H1 (cell line): ENCODE results near the gene FAM50A.

Source experiments
- CTCF ChIP-seq, 3 experiments: IDR thresholded peaks; 1 replicate in 2 of 3; 2 replicates in 1 of 3; pipeline versions ENCODE4 v1.5.1 to v1.6.1; 2011; ENCODE audit warnings: low read length in 3 of 3, mild to moderate bottlenecking in 3 of 3, inconsistent platforms in 2 of 3, low read depth in 1 of 3, moderate library complexity in 1 of 3; ENCODE audit not compliant: insufficient read depth in 1 of 3; ENCODE audit errors: control extremely low read depth in 1 of 3
- EGR1 ChIP-seq: IDR thresholded peaks from 2 replicates; pipeline ENCODE4 v1.6.1; 2011; ENCODE audit warnings: low read depth, low read length, borderline replicate concordance
- POLR2A ChIP-seq, 2 experiments: IDR thresholded peaks; 1 replicate in 1 of 2; 2 replicates in 1 of 2; pipeline ENCODE4 v1.6.1; 2011; ENCODE audit warnings: low read depth in 2 of 2, low read length in 2 of 2, mild to moderate bottlenecking in 2 of 2; ENCODE audit errors: control extremely low read depth in 1 of 2
- POU5F1 ChIP-seq: IDR thresholded peaks from 2 replicates; pipeline ENCODE4 v1.6.1; 2011; ENCODE audit warnings: low read depth, mild to moderate bottlenecking, low read length, moderate library complexity

GRCh38 chrX:154428176-154429171 is 15.5 kb upstream of the FAM50A start, which contains the start of gene ATP6AP1:
- TF ChIP-seq CTCF (IDR thresholded peaks at IDR 0.05; ENCODE audit: control extremely low read depth in 1 of 3, insufficient read depth in 1 of 3, low read depth in 1 of 3, low read length in 3 of 3) (no peak), EGR1 (no peak), POLR2A (IDR thresholded peaks at IDR 0.05; ENCODE audit: control extremely low read depth in 1 of 2, low read depth in 2 of 2, low read length in 2 of 2) (no peak; a peak in 1 of 3 replicates), POU5F1 (no peak)
